NT2/D1 (cell line): ENCODE results near the gene CNN2.

Experiments
- SUZ12 ChIP-seq: IDR thresholded peaks from 2 replicates; pipeline ENCODE4 v1.6.1; 2011; ENCODE audit not compliant: insufficient read length, insufficient read depth; ENCODE audit errors: extremely low read depth
- YY1 ChIP-seq: IDR thresholded peaks from 2 replicates; pipeline ENCODE4 v1.6.1; 2011; ENCODE audit not compliant: insufficient read length, insufficient read depth

DNA sequence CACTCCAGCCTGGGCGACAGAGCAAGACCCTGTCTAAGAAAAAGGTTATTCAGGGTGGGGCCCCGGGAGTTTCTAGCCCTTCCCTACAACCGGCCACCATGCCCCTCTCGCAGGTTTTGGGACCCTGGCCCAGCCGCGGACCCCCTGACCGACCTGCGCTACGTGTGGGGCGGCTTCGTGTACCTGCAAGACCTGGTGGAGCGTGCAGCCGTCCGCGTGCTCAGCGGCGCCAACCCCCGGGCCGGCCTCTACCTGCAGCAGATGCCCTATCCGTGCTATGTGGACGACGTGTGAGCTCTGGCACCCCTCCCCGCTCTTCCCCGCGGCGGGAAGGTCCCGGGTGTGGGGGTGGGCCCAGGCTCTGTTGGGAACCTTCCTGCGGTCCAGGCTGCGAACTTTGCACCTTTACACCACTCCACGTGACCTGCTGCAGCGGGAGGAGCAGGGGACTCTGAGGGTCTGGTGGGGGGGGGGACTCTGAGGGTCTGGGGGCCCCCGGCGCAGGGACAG lies 19.8 kb downstream of the CNN2 start:
- TF ChIP-seq SUZ12, result no peak
- TF ChIP-seq YY1, result no peak
